Activated CD4-positive, alpha-beta T cell treated with anti-CD3 and anti-CD28 coated beads for 36 hours (primary cell): ENCODE measurements around the gene ISG20. TPM values are rescaled to one million over a fixed set of nuclear protein-coding genes. Genes with fewer than 3 reads are reported as not detected.
A peak's percentile ranks its signal among the peaks of the same experiment; 100 is the strongest.

Experiments used
- ATAC-seq: fragments of 200-7000 bp; cut with Tn5 transposase; one replicate; pipeline ENCODE4 v1.10.0; 2021; ENCODE audit warnings: mild to moderate bottlenecking, moderate library complexity
- CTCF ChIA-PET: fragments of 350-600 bp; sonication (Branson Sonifier 250); formaldehyde crosslinking; loops from one replicate; lab custom pipeline; 2021; ENCODE audit warnings: antibody characterized with exemption; lab: Charles Lee
- POLR2A ChIA-PET: fragments of 350-600 bp; sonication (Branson Sonifier 250); formaldehyde crosslinking; loops from one replicate; lab custom pipeline; 2021; ENCODE audit warnings: antibody characterized with exemption, inconsistent platforms; lab: Charles Lee
- DNase-seq: peaks from one replicate; pipeline ENCODE4 v3.0.0-alpha.2; 2020
- H3K27ac Mint-ChIP-seq: one replicate; pipeline ENCODE4 v1.8.0; 2021; ENCODE audit warnings: mixed read lengths
- H3K27me3 Mint-ChIP-seq: one replicate; pipeline ENCODE4 v1.8.0; 2021; ENCODE audit warnings: mixed read lengths
- H3K36me3 Mint-ChIP-seq: one replicate; pipeline ENCODE4 v1.8.0; 2021; ENCODE audit warnings: low read depth, mixed read lengths
- H3K4me1 Mint-ChIP-seq: one replicate; pipeline ENCODE4 v1.8.0; 2021; ENCODE audit warnings: mixed read lengths
- H3K4me3 Mint-ChIP-seq: one replicate; pipeline ENCODE4 v1.8.0; 2021; ENCODE audit warnings: mild to moderate bottlenecking, moderate library complexity, mixed read lengths
- H3K9me3 Mint-ChIP-seq: one replicate; pipeline ENCODE4 v1.8.0; 2021; ENCODE audit warnings: low read depth, mixed read lengths
- intact Hi-C, 2 experiments: fragments of 100-400 bp; cut with DNase I in 1 of 2; cut with micrococcal nuclease in 1 of 2; formaldehyde crosslinking; loops; one replicate each; pipeline versions ENCODE4 v1.14.2 to v1.15.1; 2022 to 2024; cut with DNase I, micrococcal nuclease
- total RNA-seq, 2 experiments: library from RNA; stranded (reverse); gene quantifications; one replicate each; pipeline ENCODE4 v1.2.3, GENCODE V29; 2021

ISG20 gene
- total RNA-seq, 2 experiments from 2014 or later = 107 to 120 TPM

DNA sequence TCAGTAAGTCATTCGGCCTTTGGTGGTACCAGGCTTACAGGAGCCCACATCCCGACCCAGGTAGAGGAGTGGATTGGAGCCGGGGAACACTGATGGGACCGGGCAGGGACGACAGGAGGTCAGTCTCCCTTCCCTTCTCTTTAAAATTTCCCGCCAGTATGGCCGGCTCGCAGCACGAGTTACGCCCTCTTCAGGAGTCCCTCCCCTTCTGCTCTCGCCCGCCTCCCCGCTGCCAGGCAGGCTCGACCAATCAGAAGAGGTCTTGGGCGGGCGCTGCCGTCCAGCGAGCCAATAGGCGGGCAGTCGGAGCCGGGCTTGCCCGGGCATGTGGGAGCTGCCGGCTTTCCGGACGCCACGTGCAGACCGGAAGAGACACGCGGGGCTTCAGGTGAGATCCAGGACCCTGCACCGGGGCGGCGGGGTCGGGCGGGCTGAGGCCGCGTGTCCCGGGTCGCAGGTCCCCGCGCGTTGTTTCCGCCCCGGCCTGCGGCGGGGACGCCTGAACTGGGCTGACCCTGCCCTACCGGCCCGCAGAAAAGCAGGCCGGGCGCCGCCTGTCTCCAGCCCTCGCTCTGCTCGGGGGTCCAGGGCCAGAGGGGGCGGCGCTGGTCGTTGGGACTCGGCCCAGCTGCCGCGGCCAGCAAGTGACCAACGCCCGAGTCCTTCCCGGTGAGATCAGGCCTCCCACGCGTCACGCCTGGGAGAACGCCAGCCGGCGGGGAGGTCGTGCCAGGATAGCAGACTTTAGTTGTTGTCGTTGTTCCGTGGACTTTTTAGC is 17.6 kb upstream of the ISG20 start, which contains the start of gene AEN:
Gene AEN (plus strand): TSS at position 346 of the 778 bp plus-strand sequence. CDS start 4,870 bp downstream, outside the sequence.
- H3K27ac Mint-ChIP-seq = peak within 1 kb of the TSS; percentile 94
- peaks cover 37% of the 10 kb centered on the region for H3K36me3 Mint-ChIP-seq
- ChIA-PET POLR2A (interaction anchor here (0.7 to 2.1 kb wide), 3 partner anchors 14 to 36 kb away, joined by 3 to 11 read pairs (median 4); no protein-coding TSS in a partner anchor), CTCF (interaction anchor here (0.5 to 1.9 kb wide), 6 partner anchors 14 to 1992 kb away, joined by 3 to 11 read pairs (median 4); partner anchors contain the start of gene ISG20)
- peak; percentile 83 for ATAC-seq
- peak within 1 kb of the TSS; percentile 90 for H3K4me3 Mint-ChIP-seq
- peak; percentile 97 for DNase-seq
- no peaks in the 10 kb centered on the region for H3K9me3 Mint-ChIP-seq
- H3K4me1 Mint-ChIP-seq = peaks cover 41% of the 10 kb centered on the region
- H3K27me3 Mint-ChIP-seq = peaks cover 5% of the 10 kb centered on the region
- intact Hi-C loops = loop anchor here (1.0 to 5.0 kb wide), 7 partner anchors 75 to 1271 kb away; partner anchors contain the start of genes DET1 (in 2 of the 2), ABHD2 (in 1 of the 2), AP3S2 (in 1 of the 2) and FANCI (in 1 of the 2)

DNA sequence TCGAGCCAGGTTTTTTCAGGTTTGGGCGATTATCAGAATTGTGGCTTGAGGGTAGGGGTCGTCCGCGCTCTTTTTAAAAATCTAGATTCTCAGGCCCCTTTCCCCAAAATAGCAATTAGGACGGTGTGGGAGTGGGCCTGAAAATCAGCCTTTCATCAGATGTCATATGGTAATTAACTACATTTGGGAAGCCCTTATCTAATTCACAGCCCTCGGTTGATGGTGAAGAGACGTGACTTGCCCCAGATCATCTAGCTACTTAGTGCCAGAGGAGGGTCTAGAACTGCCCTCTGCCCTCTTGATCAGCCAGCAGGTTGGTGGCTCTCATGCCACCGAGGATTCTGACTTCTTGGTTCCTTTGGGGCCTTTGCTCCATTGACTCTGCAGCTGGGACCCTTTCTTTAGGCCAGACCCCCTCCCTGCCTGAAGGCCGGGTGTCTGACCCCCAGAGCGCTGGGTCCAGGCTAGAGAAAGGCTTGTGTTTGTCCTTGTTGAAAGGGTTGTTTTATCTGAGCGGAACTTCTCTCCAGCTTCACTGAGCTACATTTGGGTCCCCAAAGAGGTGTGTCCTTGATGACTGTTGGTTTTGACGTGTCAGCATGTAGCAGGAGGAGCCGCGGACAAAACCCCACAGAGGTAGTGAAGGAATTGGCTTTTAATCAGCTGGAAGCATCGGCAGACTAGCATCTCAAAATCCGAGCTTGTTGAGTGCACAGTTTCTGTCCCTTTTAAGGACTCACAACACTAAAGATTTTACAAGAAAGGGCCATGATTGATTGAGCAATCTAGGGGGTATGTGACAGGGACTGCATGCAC is 16.8 kb upstream of the ISG20 start:
- peak overlapping the region; percentile 94 for H3K27ac Mint-ChIP-seq

DNA sequence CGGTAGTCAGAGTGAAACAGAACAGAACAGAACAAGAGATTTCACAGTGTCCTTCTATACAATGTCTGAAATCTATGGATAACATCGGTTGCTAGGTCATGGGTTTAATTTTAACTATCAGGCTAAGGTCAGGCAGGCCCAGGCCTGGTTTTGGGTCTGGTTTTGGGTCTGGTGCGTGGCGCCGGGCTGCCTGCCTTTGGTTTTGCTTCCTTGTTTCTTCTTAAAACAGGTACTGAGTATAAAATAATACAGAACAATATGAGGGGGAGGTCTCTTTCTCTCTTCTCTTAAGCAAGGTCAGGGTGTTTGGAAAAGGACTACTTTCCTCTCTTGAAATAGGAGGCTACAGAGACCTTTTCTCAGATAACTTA is 16.2 kb upstream of the ISG20 start:
- ChIA-PET POLR2A (interaction anchor here (0.7 to 2.1 kb wide), 6 partner anchors 10 to 155 kb away, joined by 3 to 11 read pairs (median 4); partner anchors contain the start of genes MRPL46 and MRPS11), CTCF (interaction anchor here (1.7 to 1.9 kb wide), 2 partner anchors 13 to 16 kb away, joined by 11 read pairs; partner anchors contain the start of gene ISG20)
- no peaks in the 10 kb centered on the region for H3K9me3 Mint-ChIP-seq
- peaks cover 5% of the 10 kb centered on the region for H3K27me3 Mint-ChIP-seq
- intact Hi-C loops = loop anchor here (2.0 to 5.0 kb wide), 7 partner anchors 156 to 1270 kb away; partner anchors contain the start of genes HAPLN3 (in 2 of the 2), ABHD2 (in 1 of the 2), AP3S2 (in 1 of the 2) and FANCI (in 1 of the 2)
- ATAC-seq = peak; percentile 8
- H3K4me3 Mint-ChIP-seq = peak overlapping the region; percentile 90
- DNase-seq = no peak
- peaks cover 55% of the 10 kb centered on the region for H3K4me1 Mint-ChIP-seq
- H3K36me3 Mint-ChIP-seq = peaks cover 51% of the 10 kb centered on the region
- peak overlapping the region; percentile 94 for H3K27ac Mint-ChIP-seq

More for the DNA sequence above, 16.8 kb upstream of the ISG20 start:
- H3K27me3 Mint-ChIP-seq = peaks cover 5% of the 10 kb centered on the region
- POLR2A ChIA-PET = interaction anchor here (0.6 to 2.1 kb wide), 7 partner anchors 9 to 154 kb away, joined by 3 to 11 read pairs (median 4); partner anchors contain the start of genes MRPL46 and MRPS11
- intact Hi-C loops = loop anchor here (1.0 to 5.0 kb wide), 10 partner anchors 76 to 1270 kb away; partner anchors contain the start of genes ABHD2 (in 2 of the 2), DET1 (in 2 of the 2), HAPLN3 (in 2 of the 2) and MRPL46 (in 2 of the 2)
- no peaks in the 10 kb centered on the region for H3K9me3 Mint-ChIP-seq
- H3K4me3 Mint-ChIP-seq = peak overlapping the region; percentile 90
- H3K36me3 Mint-ChIP-seq = peaks cover 45% of the 10 kb centered on the region
- DNase-seq = peak; percentile 74
- CTCF ChIA-PET = interaction anchor here (1.3 to 1.9 kb wide), 5 partner anchors 14 to 1993 kb away, joined by 3 to 11 read pairs (median 4); partner anchors contain the start of gene ISG20
- H3K4me1 Mint-ChIP-seq = peaks cover 49% of the 10 kb centered on the region
- ATAC-seq = peak; percentile 37

DNA sequence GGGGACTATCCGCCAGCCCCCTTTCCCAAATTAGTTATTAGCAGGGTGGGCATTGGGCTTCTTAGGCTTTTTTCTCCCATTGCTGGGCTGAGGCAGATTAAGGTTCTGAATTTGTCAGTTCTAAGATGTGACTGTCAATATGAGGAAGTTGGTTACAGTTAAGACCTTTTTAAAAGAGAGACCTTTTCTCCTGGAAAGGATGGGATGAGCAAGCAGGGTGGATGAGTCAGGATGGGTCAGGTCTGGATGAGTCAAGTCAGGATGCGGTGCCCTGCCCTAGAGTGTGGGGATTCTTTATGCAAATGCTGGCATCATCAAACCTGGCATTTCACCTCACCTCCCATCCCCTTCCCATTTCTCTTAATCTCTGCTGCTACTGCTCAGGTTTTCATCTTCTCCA is 15.8 kb upstream of the ISG20 start:
- ATAC-seq (peak; percentile 61), DNase-seq (peak; percentile 87)
- Mint-ChIP-seq H3K9me3 (no peaks in the 10 kb centered on the region), H3K27ac (peak overlapping the region; percentile 94), H3K4me1 (peaks cover 60% of the 10 kb centered on the region), H3K4me3 (peak overlapping the region; percentile 90), H3K27me3 (peaks cover 5% of the 10 kb centered on the region), H3K36me3 (peaks cover 55% of the 10 kb centered on the region)
- intact Hi-C loops = loop anchor here (1.0 to 5.0 kb wide), 9 partner anchors 15 to 1269 kb away; partner anchors contain the start of genes HAPLN3 (in 2 of the 2), ABHD2 (in 1 of the 2), AP3S2 (in 1 of the 2) and FANCI (in 1 of the 2)
- CTCF ChIA-PET = interaction anchor here (0.9 to 3.1 kb wide), 5 partner anchors 13 to 274 kb away, joined by 4 to 28 read pairs (median 5); partner anchors contain the start of gene ISG20
- POLR2A ChIA-PET = interaction anchor here (0.7 to 2.1 kb wide), 2 partner anchors 15 to 33 kb away, joined by 4 to 21 read pairs; partner anchors contain the start of gene ISG20

DNA sequence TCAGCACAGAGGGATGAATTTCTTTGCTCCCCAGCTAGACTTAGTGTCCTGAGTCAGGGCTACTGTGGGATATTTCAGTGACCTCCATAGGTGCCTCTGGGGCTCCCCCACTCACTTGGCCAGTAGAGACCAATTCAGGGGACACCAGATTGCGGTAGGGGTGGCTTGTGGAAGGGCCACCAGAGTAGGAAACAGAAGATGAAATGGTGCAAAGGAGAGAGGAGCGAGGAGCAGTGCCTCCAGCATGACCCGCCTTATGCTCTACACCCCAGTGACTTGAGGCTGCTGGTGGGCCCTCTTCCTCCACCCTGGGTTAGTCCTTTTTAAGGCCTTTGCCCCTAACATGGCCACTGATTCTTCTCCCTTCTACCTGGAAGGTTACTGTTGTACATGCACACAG is 15.2 kb upstream of the ISG20 start:
- Mint-ChIP-seq H3K4me3 (peak overlapping the region; percentile 90), H3K27me3 (peaks cover 5% of the 10 kb centered on the region), H3K9me3 (no peaks in the 10 kb centered on the region), H3K4me1 (peaks cover 65% of the 10 kb centered on the region), H3K36me3 (peaks cover 60% of the 10 kb centered on the region), H3K27ac (peak overlapping the region; percentile 94)
- intact Hi-C loops = loop anchor here (1.0 to 5.0 kb wide), 12 partner anchors 15 to 1269 kb away; partner anchors contain the start of genes HAPLN3 (in 2 of the 2), ABHD2 (in 1 of the 2), AP3S2 (in 1 of the 2) and FANCI (in 1 of the 2)
- ChIA-PET POLR2A (interaction anchor here (0.7 to 2.1 kb wide), 2 partner anchors 15 to 33 kb away, joined by 4 to 21 read pairs; partner anchors contain the start of gene ISG20), CTCF (interaction anchor here (0.9 to 3.1 kb wide), 8 partner anchors 9 to 281 kb away, joined by 4 to 28 read pairs (median 6); partner anchors contain the start of gene ISG20)
- DNase-seq (no peak), ATAC-seq (no peak)

DNA sequence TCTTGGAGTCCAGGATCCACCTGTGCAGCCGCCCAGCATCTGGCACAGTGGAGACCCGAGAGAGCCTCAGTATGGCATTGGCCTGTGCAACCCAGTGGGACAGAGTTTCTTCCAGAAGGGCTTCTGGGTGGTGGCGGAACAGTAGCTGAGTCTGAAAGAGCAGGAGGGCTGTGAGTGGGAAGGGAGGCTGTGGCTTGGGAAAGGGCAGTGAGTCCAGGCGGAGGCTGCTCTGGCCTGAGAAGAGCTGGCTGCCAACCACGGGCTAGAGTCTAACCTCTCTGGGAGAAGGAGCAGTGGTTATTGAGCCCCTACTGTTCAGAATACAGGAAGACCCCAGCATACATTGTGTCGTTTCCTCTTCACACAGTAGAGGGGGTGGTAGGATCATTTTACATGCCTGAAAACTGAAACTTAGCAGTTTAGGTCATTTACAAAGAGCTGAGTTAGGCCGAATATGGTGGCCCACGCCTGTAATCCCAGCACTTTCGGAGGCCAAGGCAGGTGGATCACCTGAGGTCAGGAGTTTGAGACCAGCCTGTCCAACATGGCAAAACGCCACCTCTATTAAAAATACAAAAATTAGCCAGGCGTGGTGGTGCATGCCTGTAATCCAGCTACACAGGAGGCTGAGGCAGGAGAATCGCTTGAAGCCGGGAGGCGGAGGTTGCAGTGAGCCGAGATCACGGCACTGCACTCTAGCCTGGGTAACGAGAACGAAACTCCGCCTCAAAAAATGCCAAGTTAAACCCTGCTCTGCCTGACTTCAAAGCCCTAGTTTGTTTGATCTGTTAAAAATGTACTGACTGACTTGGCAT is 14.5 kb upstream of the ISG20 start:
- POLR2A ChIA-PET = interaction anchor here (0.6 to 2.1 kb wide), 7 partner anchors 11 to 191 kb away, joined by 3 to 21 read pairs (median 3); partner anchors contain the start of genes ISG20, MRPL46 and MRPS11
- H3K27me3 Mint-ChIP-seq = peaks cover 5% of the 10 kb centered on the region
- peak; percentile 24 for ATAC-seq
- peak overlapping the region; percentile 90 for H3K4me3 Mint-ChIP-seq
- CTCF ChIA-PET = interaction anchor here (0.6 to 3.1 kb wide), 16 partner anchors 9 to 394 kb away, joined by 3 to 28 read pairs (median 4); partner anchors contain the start of gene ISG20
- intact Hi-C loops = loop anchor here (1.0 to 5.0 kb wide), 7 partner anchors 40 to 1268 kb away; partner anchors contain the start of genes AP3S2 (in 1 of the 2), FANCI (in 1 of the 2) and POLG (in 1 of the 2)
- H3K27ac Mint-ChIP-seq = peak overlapping the region; percentile 94
- DNase-seq = peak; percentile 63
- peaks cover 67% of the 10 kb centered on the region for H3K36me3 Mint-ChIP-seq
- H3K9me3 Mint-ChIP-seq = no peaks in the 10 kb centered on the region
- H3K4me1 Mint-ChIP-seq = peaks cover 72% of the 10 kb centered on the region

DNA sequence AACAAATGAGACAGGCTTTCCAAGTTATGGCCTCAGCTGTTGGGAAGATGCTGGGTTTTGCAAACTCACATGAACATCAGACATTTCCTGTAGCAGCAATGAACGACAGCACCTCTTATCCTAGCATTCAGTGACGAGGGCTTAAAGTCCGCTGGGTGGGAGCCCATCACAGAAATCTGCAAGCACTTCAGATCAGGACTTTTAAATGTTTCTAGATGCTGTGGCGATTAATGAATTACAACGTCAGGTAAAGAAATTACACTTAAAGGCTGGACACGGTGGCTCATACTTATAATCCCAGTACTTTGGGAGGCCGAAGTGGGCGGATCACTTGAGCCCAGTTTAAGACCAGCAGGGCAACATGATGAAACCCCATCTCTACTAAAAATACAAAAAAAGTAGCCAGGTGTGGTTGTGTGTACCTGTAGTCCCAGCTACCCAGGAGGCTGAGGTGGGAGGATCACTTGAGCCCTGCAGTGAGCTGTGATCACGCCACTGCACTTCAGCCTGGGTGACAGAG is 13.8 kb upstream of the ISG20 start:
- peaks cover 79% of the 10 kb centered on the region for H3K4me1 Mint-ChIP-seq
- H3K27ac Mint-ChIP-seq = peak overlapping the region; percentile 94
- POLR2A ChIA-PET = interaction anchor here (0.6 to 2.1 kb wide), 8 partner anchors 10 to 190 kb away, joined by 3 to 21 read pairs (median 3); partner anchors contain the start of genes ISG20, MRPL46 and MRPS11
- H3K4me3 Mint-ChIP-seq = peak overlapping the region; percentile 90
- intact Hi-C loops = loop anchor here (1.0 to 5.0 kb wide), 7 partner anchors 39 to 1267 kb away; partner anchors contain the start of genes AP3S2 (in 1 of the 2), FANCI (in 1 of the 2) and POLG (in 1 of the 2)
- DNase-seq (no peak), ATAC-seq (no peak)
- H3K9me3 Mint-ChIP-seq = no peaks in the 10 kb centered on the region
- H3K27me3 Mint-ChIP-seq = no peaks in the 10 kb centered on the region
- H3K36me3 Mint-ChIP-seq = peaks cover 74% of the 10 kb centered on the region
- CTCF ChIA-PET = interaction anchor here (0.6 to 3.1 kb wide), 16 partner anchors 8 to 393 kb away, joined by 3 to 28 read pairs (median 4); partner anchors contain the start of gene ISG20

DNA sequence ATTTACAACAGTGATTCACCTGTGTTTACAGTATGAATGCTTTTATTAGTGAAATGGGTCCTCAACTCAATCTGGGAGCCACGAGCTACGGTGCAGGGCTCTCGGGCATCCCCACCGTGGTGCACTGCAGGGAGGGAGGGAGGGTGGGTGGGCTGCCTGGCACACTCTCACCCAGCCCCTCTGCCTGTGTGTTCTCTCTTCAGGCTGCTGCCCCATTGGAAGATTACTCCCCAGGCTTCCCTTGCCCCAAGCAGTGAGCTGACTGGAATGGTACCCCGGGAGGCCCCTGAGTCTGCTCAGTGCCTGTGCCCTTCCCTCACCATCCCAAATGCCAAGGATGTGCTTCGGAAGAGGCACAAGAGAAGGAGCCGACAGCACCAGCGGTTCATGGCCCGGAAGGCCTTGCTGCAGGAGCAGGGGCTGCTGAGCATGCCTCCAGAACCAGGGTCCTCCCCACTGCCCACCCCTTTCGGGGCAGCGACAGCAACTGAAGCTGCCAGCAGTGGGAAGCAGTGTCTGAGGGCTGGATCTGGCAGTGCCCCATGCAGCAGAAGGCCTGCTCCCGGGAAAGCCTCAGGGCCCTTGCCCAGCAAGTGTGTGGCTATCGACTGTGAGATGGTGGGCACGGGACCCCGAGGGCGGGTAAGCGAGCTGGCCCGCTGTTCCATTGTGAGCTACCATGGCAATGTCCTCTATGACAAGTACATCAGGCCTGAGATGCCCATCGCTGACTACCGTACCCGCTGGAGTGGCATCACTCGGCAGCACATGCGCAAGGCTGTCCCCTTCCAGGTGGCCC is 12.7 kb upstream of the ISG20 start:
- Mint-ChIP-seq H3K27ac (peak overlapping the region; percentile 86), H3K4me1 (peaks cover 83% of the 10 kb centered on the region), H3K27me3 (no peaks in the 10 kb centered on the region), H3K9me3 (no peaks in the 10 kb centered on the region), H3K36me3 (peaks cover 80% of the 10 kb centered on the region), H3K4me3 (peak overlapping the region; percentile 43)
- POLR2A ChIA-PET = interaction anchor here (0.6 kb wide), 1 partner anchor 579 kb away, joined by 3 read pairs; no protein-coding TSS in a partner anchor
- DNase-seq = no peak
- ATAC-seq = no peak
- CTCF ChIA-PET = interaction anchor here (0.6 to 3.1 kb wide), 8 partner anchors 9 to 1549 kb away, joined by 3 to 28 read pairs (median 4); no protein-coding TSS in a partner anchor
- intact Hi-C loops = no loop called here
